Measurements from ENCODE around the gene FAM222A.

Gene FAM222A

DNA sequence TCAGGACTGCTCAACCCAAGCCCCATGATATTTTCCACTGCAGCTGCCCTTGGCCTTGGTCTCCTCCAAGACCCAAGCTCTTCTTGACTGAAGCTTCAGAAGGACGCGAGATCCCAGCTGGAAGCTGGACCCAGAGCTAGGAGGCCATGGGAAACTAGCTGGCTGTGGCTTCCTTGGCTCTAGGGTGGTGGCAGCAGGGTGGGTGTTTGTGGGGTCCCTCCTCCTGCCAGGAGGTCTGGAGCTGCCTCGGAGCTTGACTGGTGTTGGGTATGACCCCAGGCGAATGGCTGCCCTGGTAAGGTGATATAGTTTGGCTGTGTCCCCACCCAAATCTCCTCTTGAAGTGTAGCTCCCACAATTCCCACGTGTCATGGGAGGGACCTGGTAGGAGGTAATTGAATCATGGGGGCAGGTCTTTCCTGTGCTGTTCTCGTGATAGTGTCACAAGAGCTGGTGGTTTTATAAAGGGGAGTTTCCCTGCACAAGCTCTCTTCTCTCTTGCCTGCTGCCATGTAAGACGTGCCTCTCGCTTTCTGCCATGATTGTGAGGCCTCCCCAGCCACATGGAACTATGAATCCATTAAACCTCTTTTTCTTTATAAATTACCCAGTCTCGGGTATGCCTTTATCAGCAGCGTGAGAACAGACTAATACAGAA, 68.2 kb downstream of the FAM222A start:
- no peak for DNase-seq (ENCODE audit: insufficient read length, low spot score)
- FAIRE-seq = no peak
- TF ChIP-seq, protein P1, sequence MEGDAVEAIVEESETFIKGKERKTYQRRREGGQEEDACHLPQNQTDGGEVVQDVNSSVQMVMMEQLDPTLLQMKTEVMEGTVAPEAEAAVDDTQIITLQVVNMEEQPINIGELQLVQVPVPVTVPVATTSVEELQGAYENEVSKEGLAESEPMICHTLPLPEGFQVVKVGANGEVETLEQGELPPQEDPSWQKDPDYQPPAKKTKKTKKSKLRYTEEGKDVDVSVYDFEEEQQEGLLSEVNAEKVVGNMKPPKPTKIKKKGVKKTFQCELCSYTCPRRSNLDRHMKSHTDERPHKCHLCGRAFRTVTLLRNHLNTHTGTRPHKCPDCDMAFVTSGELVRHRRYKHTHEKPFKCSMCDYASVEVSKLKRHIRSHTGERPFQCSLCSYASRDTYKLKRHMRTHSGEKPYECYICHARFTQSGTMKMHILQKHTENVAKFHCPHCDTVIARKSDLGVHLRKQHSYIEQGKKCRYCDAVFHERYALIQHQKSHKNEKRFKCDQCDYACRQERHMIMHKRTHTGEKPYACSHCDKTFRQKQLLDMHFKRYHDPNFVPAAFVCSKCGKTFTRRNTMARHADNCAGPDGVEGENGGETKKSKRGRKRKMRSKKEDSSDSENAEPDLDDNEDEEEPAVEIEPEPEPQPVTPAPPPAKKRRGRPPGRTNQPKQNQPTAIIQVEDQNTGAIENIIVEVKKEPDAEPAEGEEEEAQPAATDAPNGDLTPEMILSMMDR (IDR thresholded peaks at IDR 0.05; ENCODE audit: insufficient read depth, missing control alignments) = no peak

DNA sequence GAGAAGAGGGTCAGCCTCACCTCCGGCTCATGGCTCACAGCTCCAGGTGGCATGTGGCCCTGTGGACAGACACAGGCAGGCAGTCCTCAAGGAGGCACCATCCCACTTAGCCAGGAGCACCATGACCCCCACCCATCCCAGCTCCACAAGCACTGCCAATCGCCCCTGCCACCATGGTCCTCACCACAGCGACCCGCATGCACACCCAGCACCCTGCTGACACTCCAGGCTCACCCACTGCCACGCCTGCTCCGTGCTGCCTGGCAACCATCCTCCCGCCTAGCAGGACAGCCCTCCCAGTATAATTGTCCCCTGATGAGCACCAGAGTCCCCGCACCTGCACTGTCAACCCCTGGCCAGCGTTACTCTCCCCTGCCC, 68.7 kb downstream of the FAM222A start:
- TF ChIP-seq, protein P1 (IDR thresholded peaks at IDR 0.05; ENCODE audit: insufficient read depth, missing control alignments) = no peak
- FAIRE-seq (no peak), DNase-seq (ENCODE audit: insufficient read length, low spot score) (no peak)

DNA sequence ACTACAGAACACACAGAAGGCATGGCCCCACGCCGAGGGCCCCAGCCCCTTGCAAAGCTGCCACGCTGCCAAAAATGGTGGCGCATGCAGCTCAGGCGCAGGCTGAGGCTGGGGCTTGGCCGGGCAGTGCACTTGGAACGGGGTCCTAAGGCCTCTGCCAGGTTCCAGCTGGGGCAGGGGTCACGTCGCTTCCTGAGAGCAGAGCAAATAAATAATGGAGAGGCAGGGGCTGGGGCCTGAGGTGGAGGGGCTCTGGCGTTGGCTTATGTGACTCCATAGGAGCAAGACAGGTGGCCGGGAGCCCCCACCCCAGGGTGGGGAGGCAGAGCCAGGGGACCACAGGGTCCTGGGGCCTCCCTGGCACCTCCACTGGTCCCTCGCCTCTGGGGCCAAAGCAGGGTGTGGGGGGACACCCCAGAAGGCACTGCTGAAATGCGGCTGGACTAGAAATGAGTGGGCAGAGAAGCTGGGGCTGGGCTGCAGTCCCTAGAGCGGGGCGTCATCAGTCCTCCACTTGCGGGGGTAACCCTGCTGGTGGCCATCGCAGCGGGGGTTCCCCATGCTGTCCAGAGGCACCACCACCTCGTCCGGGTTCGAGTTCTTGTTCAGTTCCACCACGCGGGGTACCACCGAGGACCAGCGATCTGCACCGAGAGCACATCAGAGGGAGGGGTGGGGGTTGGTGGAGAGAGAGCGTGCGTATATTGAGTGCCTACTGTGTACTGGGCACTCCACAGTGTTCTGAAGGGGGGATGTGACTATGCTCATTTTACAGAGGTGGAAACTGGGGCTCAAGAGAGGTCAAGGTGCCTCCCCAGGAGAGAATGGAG, 69.7 kb downstream of the FAM222A start:
- TF ChIP-seq, protein P1 (IDR thresholded peaks at IDR 0.05; ENCODE audit: insufficient read depth, missing control alignments) = no peak
- no peak for DNase-seq (ENCODE audit: insufficient read length, low spot score)
- no peak for FAIRE-seq

DNA sequence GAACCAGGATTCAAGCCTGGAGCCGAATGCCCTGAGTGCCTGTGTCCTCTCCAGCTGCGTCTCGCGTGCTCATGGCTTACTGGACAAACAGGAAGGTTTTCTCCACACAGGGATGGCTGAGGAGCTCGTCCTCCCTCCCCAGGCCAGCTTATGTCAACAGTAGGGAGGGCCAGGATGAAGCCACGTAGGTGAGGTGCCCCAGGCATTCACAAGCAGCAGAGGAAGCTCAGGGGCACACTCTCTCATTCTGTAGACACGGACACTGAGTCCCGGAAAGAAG, 70.3 kb downstream of the FAM222A start:
- TF ChIP-seq, protein P1 (IDR thresholded peaks at IDR 0.05; ENCODE audit: insufficient read depth, missing control alignments) = no peak
- FAIRE-seq = no peak
- DNase-seq (ENCODE audit: insufficient read length, low spot score) = no peak

DNA sequence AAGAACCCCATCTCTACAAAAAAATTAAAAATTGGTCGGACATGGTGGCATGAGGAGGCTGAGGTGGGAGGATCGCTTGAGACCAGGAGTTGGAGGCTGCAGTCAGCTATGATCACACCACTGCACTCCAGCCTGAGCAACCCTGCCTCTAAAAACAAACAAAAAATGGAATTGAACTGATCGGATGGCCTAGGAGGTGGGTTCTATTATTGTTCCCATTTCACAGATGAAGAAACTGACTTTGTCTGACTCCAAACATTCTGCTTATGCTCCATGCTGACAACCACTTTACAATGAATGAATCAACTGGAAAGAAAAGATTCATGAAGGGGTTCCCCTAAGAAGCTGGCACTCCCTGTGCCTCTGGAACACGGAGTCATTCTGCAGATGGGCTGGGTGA, 72.2 kb downstream of the FAM222A start:
- DNase-seq (ENCODE audit: insufficient read length, low spot score) = no peak
- TF ChIP-seq, protein P1 (IDR thresholded peaks at IDR 0.05; ENCODE audit: insufficient read depth, missing control alignments) = no peak
- FAIRE-seq = no peak

DNA sequence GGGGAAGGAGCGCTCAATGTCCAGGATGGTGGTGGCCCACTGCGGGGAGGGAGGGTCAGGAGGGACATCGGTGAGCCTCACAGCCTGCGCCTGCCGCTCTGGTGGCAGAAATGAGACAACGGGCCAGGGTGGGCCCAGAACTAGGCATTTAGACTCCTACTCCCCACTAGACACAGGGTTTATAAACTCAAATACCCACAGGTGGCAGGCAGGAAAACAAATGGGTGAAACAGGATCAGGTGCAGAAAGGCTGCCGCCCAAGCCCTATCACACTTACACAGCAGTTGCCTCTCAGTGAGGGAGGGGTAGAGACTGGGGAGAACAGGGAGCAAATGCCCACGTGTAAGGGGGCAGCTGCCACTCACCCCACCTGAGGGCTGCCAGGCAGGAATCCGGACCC, 73.2 kb downstream of the FAM222A start:
- DNase-seq (ENCODE audit: insufficient read length, low spot score) (no peak), FAIRE-seq (no peak)
- TF ChIP-seq, protein P1 (IDR thresholded peaks at IDR 0.05; ENCODE audit: insufficient read depth, missing control alignments) = no peak

DNA sequence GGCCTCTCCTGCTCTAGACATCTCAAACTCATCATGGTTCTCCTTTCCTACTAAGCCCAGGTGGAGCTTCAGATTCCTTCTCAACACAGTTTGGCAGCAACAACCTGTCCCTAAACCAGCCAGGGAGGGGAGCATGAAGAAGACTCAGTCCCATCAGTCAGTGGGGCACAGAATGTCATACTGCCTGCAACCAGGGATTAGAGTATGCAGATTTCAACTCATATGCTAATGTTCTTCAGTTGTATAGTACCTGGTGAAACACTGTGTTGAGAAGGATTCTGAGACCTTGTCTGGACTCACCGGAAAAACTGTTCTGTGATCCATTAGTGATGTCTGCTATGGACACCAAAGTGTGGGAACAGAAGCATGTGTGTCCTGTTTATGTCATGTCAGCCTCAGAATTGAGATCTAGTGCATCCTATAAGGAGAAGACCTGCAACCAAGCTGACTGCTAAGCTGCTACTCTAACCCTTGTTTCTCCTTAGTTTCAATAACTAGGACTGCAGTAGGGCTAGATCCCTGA, 76.0 kb downstream of the FAM222A start:
- DNase-seq (ENCODE audit: insufficient read length, low spot score) (no peak), FAIRE-seq (no peak)
- TF ChIP-seq, protein P1 (IDR thresholded peaks at IDR 0.05; ENCODE audit: insufficient read depth, missing control alignments) = no peak
